ENCODE measurements around the gene KCNIP2. TPM values are rescaled to one million over a fixed set of nuclear protein-coding genes. Genes with fewer than 3 reads are reported as not detected.

The KCNIP2 gene
- total RNA-seq = 1 to 10 TPM; 1.1 to 5.2 (median 2.2) TPM

- DNase-seq = peak; percentile 52
- in situ Hi-C loops (cut with MboI; ENCODE audit: low pct_ligation_motif_present in 1 of 4, low pct_unique_long_range_greater_than_20kb in 1 of 4, low sequenced_read_pairs in 3 of 4) (loop anchor here in 3 of 4 donors (10.0 kb wide), 1 partner anchor 171 kb away; no protein-coding TSS in a partner anchor), intact Hi-C loops (cut with DNase I; ENCODE audit: low total_unique reads) (loop anchor here (10.0 kb wide), 1 partner anchor 171 kb away; no protein-coding TSS in a partner anchor)
- Histone ChIP-seq H3K27me3 (no peaks in the 10 kb centered on the region), H3K4me3 (peak within 1 kb of the TSS in 2 of 4 donors; percentile 4 to 37), H3K36me3 (peaks cover 0 to 12% (median 0%) of the 10 kb centered on the region in 4 donors), H3K4me1 (peaks cover 20 to 31% (median 25%) of the 10 kb centered on the region in 4 donors), H3K9me3 (no peaks in the 10 kb centered on the region), H3K27ac (peak within 1 kb of the TSS in 1 of 4 donors; percentile 25)
- no peak for TF ChIP-seq EP300 (IDR thresholded peaks at IDR 0.05; ENCODE audit: low read depth)
- no peak for TF ChIP-seq POLR2AphosphoS5 (IDR thresholded peaks at IDR 0.05)
- TF ChIP-seq CTCF (IDR thresholded peaks at IDR 0.05) = peak in 3 of 5 experiments; percentile 13 to 46 (median 28)
- 70% methylated on average over 4 to 42 of the region's 60 CpGs for WGBS, 2 donors (ENCODE audit: low coverage in 1 of 2)
These were observed at the start of gene KCNIP2 for GRCh38 chr10:101843032-101844021. TSS of gene KCNIP2 (minus strand) at chr10:101843800. CDS start at chr10:101843568, 232 bp downstream.

- intact Hi-C loops (cut with DNase I; ENCODE audit: low total_unique reads) = loop anchor here (10.0 kb wide), 1 partner anchor 112 kb away; no protein-coding TSS in a partner anchor
- in situ Hi-C loops (cut with MboI; ENCODE audit: low pct_ligation_motif_present in 1 of 4, low pct_unique_long_range_greater_than_20kb in 1 of 4, low sequenced_read_pairs in 3 of 4) = no loop called here
These were observed 49.3 kb upstream of the KCNIP2 start for GRCh38 chr10:101892782-101893391.

GRCh38 chr10:101889256-101890210 is 45.9 kb upstream of the KCNIP2 start:
- no peaks in the 10 kb centered on the region for H3K9me3 ChIP-seq
- 50 to 70% methylated on average over 4 to 5 of the region's 5 CpGs for WGBS, 2 donors (ENCODE audit: low coverage in 1 of 2)
- H3K4me1 ChIP-seq = no peaks in the 10 kb centered on the region
- no peaks in the 10 kb centered on the region for H3K27me3 ChIP-seq
- no peak overlapping the region for H3K27ac ChIP-seq
- in situ Hi-C loops (cut with MboI; ENCODE audit: low pct_ligation_motif_present in 1 of 4, low pct_unique_long_range_greater_than_20kb in 1 of 4, low sequenced_read_pairs in 3 of 4) = no loop called here
- intact Hi-C loops (cut with DNase I; ENCODE audit: low total_unique reads) = loop anchor here (10.0 kb wide), 1 partner anchor 115 kb away; no protein-coding TSS in a partner anchor
- TF ChIP-seq POLR2AphosphoS5 (IDR thresholded peaks at IDR 0.05) = no peak
- TF ChIP-seq EP300 (IDR thresholded peaks at IDR 0.05; ENCODE audit: low read depth) = no peak
- TF ChIP-seq CTCF (IDR thresholded peaks at IDR 0.05) = peak; percentile 62 to 81 (median 66)
- TF ChIP-seq POLR2A (IDR thresholded peaks at IDR 0.05) = no peak
- no peak overlapping the region for H3K4me3 ChIP-seq
- H3K36me3 ChIP-seq = no peaks in the 10 kb centered on the region
- DNase-seq = peak; percentile 73

More at GRCh38 chr10:101892782-101893391, 49.3 kb upstream of the KCNIP2 start:
- H3K4me3 ChIP-seq = no peak overlapping the region
- H3K9me3 ChIP-seq = no peaks in the 10 kb centered on the region
- H3K27me3 ChIP-seq = no peaks in the 10 kb centered on the region
- H3K4me1 ChIP-seq = peaks cover 0 to 6% (median under 1%) of the 10 kb centered on the region in 4 donors
- 66 to 76% methylated on average over 4 of the region's 4 CpGs for whole genome bisulfite sequencing, 2 donors (ENCODE audit: low coverage in 1 of 2)
- H3K36me3 ChIP-seq = no peaks in the 10 kb centered on the region
- DNase-seq = no peak
- TF ChIP-seq POLR2A (IDR thresholded peaks at IDR 0.05) (no peak), POLR2AphosphoS5 (IDR thresholded peaks at IDR 0.05) (no peak), EP300 (IDR thresholded peaks at IDR 0.05; ENCODE audit: low read depth) (no peak), CTCF (IDR thresholded peaks at IDR 0.05) (no peak)
- H3K27ac ChIP-seq = no peak overlapping the region
